HT-29 (cell line): ENCODE results near the gene CLDN8. TPM values are rescaled to one million over a fixed set of nuclear protein-coding genes. Genes with fewer than 3 reads are reported as not detected.
A peak's percentile ranks its signal among the peaks of the same experiment; 100 is the strongest.

Source experiments
- DNase-seq: peaks from one replicate; pipeline ENCODE4 v3.0.0-alpha.2; 2015; ENCODE audit warnings: low spot score
- total RNA-seq: library from RNA; depleted of rRNA; stranded (reverse); fragments of >200 nt; shearing (Covaris generic); gene quantifications from 2 replicates; pipeline ENCODE4 v1.2.3, GENCODE V29; 2014; rRNA removed

The CLDN8 gene
- not detected in 2 replicates for total RNA-seq

DNA sequence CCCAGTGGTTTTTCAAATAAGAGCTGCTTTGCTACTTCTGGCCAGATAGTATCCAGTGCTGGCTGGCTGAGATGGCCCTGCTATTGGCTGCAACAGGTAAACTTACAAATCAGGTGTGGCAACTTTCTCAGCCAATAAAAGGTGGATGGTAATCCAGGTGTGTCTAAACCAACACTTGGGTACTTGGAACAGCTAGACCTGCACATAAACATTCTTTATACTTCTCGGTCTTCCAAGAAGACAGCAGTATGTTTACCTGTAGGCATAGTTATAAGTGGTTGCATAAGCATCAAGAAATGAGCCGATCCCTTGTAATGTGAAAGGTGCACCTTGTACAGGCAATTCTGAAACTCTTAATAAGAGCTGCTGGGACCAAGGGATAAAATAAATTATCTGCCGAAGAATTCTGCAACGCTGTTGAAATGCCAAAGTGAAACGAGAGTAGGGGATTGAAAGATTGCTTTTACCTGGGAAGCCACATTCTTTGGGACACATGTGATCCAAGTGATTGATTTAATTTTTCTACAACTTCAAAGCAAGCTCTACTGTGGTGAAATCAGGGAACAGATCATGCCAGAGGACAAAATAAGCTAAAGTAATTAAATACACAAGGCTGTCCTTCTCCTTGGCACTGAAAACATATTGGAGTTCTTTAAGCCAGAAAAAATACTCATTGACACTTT lies at the start of gene CLDN8:
CLDN8 (minus strand) TSS at position 57 of the 683 bp plus-strand sequence. CDS start 172 bp downstream, outside the sequence.
- DNase-seq: no peak

DNA sequence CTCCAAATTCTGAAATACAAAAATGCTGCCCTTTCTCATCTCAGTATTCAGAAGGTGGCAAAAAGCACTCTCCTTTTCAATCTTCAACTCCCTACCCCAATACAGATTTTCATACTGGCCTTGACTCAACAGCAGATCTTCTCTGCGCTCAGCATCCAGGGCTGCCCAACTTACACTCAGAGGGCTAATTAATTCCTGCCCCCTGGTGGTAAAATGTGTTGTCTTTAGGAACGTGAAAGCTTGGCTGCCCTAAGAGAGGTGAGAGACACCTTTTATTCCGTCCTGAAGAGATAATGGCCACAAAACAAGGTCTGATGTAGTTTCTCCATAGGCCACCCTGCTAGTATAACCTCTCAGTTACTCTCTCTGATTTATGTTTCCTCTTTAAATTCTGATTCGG lies 41.9 kb upstream of the CLDN8 start:
- peak; percentile 38 for DNase-seq

DNA sequence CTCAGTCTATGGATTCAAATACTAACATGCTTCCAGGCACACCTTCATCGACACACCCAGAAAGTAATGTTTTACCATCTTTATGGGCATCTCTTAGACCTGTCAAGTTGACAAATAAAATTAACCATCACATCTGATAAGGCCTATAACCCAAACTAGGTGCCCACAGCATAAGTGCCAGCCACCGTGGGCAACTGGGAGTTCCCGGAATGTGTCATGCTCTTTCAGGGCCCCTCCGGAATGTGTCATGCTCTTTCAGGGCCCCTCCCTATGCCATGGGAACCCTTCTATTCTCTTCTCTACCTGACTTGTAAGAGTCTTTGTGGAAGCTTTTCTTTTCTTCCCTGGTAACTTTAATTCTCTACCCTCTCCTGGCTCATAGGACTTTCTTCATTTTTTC lies 40.2 kb upstream of the CLDN8 start:
- no peak for DNase-seq

DNA sequence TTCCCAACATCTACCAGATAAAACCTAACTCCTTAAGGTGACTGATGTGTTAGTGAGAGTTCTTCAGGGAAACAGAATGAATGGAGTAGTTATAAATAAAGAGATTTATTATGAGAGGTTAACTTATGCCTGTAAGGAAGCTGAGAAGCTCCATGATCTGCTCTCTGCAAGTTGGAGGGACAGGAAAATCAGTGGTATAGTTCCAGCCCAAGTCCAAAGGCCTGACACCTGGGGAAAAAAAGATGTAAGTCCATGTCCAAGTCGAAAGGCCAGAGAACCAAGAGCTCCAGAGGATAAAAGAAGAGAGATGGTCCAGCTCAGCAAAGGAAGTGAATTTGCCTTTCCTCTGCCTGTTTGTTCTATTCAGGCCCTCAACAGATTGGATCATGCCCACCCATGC lies 39.8 kb upstream of the CLDN8 start:
- DNase-seq: no peak

DNA sequence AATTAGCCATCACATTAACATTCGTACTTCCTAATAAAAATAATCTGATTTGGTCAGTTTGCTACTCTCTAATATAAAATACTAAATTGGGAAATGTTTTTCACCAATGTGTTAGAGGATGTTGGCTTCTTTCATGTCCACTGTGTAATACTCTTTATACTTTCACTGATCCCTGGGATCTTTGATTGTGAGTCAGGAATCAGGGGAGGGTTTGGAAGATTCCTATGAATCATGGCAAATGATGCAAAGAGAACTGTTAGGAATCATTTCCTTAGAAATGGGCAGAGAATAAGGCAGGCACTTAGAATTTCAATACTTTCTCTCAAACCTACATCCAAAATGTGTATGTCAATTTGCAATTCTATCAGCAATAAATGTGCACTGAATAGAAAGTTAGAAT lies 35.9 kb upstream of the CLDN8 start:
- no peak for DNase-seq

DNA sequence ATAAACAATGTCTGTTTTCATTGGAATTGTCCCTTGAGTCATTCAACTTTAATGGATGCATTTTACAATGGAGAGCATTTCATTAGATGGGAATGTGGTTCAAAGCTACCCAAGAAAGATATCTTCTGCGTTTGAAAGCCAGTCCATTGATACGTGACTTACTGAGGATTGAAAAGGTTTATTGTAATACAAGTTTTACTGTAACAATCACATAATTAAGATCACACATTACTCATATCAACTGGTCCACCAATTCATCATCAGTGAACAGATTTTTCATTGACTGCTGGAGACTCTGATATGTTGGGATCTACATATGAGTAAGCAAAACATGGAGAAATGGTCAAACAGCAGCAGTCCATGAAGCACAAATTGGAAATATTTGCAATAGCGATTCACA lies 34.0 kb upstream of the CLDN8 start:
- DNase-seq: no peak

DNA sequence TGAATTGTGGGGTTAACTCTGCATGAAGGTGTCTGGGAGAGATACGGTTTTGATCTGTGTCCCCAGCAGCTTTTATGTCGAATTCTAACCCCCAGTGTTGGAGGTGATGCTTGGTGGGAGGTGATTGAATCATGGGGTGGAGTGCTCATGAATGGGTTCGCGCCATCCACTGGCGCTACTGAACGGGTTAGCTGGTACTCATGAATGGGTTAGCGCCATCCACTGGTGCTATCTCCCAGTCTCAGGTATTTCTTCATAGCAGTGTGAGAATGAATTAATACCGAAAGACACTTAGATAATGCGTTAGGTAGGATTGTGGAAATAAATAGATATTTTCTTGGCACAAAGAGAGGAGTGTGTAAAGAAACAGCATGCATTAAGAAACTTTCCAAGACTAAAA lies 32.9 kb upstream of the CLDN8 start:
- DNase-seq: no peak

DNA sequence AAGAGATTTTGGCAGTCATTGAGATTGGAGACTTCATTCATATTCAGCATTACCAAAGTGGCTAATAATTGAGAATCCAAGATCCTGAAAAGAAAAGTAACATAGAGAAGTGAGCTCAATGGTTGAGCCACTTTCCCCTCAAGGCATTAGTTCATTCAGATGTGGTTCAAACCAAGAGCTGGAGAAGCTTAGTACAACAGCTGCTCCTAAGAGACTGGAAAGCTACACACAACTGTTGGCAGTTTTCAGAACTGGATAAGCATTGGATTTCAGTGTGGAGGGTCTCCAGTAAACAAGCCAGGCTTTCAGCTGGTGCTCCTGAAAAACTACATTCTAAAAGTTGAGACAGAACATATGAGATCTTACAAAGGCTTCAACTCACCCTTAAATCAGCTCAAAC lies 29.2 kb upstream of the CLDN8 start:
- DNase-seq: no peak

DNA sequence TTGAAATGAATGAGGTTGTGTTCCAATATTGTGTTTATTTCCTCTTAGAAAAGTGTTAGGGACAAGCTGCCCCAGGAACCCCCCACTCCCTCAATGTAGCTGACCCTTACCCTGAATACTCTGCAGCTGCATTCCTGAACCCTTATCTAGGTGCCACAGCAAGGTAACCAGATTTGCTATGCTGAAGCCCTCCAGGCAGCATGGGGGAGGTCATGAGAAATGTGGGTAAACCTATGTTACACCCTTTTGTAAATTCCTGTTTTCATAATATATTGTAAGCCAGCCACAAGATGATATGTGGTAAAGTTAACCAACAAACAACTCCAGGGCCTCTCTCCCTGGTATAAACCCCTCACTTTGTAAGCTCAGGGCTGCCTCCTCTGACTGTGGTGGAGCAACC lies 27.8 kb upstream of the CLDN8 start:
- no peak for DNase-seq

DNA sequence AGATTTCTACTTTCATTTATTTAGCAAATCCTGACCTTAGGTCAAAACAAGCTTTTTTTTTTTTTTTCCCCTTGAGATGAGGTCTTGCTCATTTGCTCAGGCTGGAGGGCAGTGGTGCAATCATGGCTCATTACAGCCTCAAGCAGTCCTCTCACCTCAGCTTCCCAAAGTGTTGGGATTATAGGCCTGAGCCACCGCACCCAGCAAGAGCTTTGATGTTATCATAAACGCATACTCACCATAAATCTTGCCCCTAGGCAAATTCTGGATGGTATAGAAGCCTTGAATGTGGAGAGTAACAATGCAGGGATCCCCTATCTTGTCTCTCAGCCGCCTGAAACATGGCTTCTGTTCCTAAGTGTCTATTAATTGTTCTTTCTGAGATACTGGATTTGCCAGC lies 24.8 kb upstream of the CLDN8 start:
- DNase-seq: no peak

DNA sequence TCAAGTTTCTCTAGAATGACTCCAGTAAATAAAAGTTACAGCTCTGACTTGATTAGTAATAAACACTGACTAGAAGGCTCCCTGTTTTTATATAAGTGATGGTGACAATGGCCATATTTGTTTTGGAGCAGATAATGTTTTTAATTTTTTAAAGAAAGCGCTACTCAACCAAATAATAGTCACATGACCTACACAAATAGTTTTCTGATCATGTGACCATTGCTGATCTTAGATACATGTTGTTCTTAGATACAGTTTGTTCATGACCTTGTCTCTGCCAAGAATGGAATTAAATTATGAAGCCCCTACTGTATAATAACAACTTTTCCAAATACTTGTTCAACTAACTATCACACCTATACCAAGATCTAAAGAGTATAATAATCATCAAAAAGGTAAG lies 22.3 kb upstream of the CLDN8 start:
- no peak for DNase-seq

DNA sequence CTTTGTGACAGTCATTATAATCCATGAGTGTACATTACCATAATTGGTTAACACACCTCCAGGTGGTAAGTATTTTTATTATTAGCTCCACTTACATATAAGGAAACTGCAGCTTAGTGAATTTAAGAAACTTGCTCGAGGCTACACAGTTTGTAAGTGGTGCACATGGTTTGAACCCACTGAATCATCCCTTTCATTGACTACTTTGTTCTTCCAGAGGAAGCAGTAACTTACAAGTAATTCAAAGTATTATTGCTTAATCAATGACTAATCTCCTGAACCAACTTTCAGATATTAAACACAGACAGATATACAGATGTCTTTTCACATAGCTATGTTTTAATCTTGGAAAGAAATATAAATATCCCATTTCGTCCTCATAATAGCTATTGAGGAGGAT lies 18.7 kb upstream of the CLDN8 start:
- no peak for DNase-seq

DNA sequence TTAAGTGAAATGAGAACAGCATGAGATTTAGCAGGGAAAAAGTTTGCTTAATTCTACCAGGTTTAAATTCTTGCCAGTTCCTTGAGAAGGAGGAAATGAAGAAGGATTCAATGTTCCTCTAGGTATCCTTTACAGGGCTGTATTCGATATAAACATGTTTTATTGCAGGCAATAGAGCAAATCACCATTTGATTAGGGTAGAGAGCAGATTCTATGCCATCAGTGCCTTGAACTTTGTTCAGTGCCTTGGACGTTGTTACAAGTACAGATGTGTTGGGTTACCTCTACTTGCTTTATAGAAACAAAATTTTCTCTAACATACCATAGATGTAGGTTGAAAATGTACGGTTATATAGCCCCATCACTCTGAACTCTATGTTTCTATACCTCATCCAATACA lies 18.2 kb upstream of the CLDN8 start:
- DNase-seq: no peak

DNA sequence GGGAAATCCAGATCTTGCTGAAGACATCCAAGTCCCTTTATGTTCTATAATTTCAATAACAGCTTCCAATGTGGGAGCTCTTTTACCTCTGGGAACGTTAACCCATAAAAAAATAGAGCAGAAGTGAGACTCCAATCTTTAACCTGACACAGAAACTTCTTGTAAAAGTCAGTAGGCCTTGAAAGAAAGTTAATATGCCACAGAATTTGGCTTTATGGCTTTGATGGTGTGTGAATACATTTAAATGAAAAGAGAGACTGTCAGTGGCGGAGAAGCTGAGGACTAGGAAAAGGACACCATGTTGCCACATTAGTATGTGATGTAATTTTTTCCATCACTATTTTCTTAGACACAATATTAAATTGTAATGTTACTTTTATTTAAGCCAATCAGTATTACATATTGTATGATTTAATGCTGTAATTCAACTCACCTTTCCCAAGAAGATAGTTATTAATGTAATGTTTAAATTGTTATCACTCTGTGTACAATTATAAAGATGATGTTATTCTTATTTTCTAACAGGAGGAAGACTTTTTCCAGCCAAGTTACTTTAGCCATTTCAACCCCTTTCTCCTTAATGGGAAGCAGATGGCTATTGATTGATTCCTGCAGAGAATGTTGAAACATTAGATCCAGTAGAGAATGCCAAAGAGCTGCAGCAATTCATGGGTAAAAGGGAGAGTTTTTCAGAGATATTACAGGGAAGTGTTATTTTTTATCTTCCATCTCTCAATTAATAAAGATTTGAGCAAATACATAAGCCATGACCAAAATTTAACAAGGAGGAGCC lies 17.5 kb upstream of the CLDN8 start:
- DNase-seq: no peak

DNA sequence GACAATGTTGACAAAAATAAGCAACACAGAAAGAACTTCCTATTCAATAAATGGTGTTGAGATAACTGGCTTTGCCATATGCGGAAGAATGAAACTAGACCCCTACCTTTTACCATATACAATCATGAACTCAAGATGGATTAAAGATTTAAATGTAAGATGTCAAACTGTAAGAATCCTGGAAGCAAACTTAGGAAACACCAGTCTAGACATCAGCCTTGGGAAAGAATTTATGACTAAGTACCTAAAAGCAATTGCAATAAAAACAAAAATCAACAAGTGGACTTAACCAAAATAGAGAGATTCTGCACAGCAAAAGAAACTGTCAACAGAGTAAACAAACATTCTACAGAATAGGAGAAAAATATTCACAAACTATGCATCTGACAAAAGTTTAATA lies 16.1 kb upstream of the CLDN8 start:
- no peak for DNase-seq

DNA sequence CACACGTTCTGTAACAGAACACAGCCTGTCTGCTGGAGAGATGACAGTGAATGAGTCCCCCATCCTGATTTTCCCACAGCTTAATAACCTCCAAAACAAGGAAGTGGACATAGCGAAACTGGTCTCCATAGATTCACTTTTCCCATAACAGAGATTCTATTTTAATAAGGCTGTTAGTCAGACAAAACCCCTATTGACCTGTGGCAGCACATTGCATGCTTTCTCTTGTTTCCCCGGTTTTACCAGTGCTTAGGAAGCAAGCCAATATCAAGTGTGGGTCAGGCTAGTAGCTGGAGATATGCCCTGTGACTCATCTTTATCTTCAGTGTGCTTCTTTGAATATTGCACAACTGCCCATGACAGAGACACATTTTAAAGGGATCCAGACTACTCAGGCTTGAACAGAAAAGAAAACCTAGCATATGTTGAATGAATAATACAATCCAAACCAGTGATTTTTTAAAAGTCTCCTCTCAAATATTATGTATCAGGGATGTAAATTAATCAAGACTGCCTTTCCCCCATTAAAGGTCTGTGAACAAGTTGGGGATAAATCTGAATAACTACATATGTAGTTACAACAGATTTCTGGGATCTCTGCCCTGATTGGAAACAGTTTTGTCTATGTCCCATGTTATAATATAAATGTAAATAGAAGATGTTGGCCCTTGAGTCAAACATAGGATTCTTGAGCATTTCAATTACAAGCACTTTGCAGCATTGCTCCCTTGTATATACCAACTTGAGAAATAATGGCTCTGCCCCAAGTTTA lies 11.9 kb upstream of the CLDN8 start:
- DNase-seq: peak; percentile 22

DNA sequence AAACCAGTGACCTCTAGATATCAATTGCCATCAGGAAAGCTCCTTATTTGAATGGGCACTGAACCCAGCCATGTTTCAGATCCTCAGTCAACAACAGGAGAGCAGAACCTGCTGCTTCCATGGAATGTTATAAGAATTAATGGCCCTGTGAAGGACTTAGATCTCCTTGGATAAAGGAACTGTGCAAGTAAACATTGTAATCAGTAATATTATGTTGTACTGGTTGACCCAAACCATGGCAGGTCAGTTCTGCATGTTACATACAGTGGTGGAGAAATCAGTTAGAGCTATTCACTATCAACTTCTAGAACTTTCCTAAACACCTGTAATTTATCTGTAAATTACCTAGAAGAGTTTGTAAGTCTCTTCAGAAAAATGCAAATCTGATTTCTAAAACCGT lies 11.2 kb upstream of the CLDN8 start:
- no peak for DNase-seq

DNA sequence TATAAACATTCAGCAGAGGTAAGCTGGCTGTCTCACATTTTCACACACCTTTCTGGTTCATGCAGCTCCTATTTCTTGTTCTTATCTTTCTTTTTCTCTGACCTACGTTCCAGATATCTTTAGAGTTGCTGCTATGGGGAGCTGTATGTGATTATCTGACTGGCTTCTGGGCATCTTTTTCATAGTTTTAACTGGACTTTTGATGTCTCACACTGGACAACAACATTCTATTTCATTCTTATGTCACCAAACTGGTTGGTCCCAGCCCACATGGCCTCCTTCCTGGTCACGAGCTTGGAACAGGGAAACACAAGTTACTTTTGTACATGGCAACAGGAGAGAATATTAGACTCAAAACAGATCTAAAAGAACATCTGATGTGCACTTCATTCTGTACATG lies 7.7 kb upstream of the CLDN8 start:
- DNase-seq: no peak

DNA sequence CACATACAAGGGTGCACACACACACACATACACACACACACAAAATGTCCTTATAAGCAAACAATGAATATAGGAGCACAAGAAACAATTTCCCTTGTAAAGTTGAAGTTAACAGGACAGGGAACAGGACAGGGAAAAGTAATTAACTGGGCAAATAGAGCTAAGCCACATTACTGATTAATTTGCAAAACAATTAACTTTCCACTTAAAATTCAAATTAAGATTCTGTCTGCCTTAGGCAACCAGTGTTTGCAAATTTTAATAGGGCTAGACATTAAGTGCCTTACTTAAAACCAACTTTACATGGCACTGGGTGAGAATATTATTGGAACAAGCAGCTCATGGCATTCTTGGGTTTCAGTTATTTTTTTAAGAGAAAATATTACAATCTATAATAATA lies 6.8 kb upstream of the CLDN8 start:
- no peak for DNase-seq

DNA sequence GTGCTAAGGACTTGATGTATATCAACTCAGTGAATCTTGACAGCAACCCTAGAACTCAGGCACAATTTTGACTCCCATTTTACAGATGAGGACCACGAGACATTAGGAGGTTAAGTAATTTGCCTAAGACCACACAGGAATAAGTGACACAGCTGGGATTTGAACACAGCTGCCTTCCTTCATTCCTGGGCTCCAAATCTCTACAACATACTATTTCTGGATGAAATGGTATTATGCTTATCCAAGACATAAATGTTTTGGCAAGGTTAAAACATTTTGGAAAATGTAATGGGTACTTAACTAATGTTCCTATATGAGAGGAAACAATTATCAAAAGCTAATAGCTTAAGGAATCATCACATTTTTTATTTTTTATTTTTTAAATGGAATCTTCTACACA lies 4.8 kb downstream of the CLDN8 start:
- DNase-seq: no peak

DNA sequence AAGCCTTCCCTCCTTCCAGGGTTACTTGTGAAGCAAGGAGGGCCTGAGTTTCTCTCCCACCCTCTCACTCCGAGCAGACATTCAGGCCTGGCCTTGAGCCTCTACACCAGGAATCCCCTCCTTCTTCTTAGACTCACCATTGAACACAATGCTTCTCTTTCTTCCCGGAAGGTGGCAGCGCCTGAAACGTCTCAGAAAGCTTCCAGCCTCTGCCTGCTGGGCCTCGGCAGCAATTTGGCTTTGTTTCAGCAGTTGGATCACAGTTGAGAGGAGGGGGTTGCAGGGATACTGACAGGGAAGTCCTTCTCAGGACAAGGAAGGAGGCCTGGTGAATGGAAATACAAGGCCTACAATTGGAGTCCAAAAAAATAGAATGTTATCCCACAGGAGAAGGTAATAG lies 6.3 kb downstream of the CLDN8 start:
- DNase-seq: no peak

DNA sequence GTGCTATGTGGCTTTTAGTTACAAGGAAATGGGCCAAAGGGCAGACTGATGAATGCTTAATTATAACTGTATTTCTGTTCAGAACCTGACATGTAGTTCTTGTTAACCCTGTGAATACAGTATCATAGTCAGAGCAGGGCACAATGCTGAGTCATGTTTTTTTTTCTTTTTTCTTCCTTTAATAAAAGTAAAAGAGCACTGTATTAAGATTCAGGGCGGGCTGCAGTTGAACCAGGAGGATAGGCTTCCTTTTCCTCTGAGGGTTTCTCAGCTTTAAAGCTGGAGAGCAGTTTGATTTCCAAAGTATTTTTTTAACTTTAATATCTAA lies 8.7 kb downstream of the CLDN8 start:
- DNase-seq: no peak
